HPDE6-E6E7 (cell line): ENCODE measurements around the gene BCL2A1.
"Not testable (repeated sequence)": the region's sequence is repeated elsewhere in the genome, so short reads cannot be mapped to it uniquely, and the experiment has no call there.

Experiments
- DNase-seq: peaks from one replicate; pipeline ENCODE4 v3.0.0; 2011; ENCODE audit warnings: missing footprints; ENCODE audit errors: extremely low spot score

Gene BCL2A1

DNA sequence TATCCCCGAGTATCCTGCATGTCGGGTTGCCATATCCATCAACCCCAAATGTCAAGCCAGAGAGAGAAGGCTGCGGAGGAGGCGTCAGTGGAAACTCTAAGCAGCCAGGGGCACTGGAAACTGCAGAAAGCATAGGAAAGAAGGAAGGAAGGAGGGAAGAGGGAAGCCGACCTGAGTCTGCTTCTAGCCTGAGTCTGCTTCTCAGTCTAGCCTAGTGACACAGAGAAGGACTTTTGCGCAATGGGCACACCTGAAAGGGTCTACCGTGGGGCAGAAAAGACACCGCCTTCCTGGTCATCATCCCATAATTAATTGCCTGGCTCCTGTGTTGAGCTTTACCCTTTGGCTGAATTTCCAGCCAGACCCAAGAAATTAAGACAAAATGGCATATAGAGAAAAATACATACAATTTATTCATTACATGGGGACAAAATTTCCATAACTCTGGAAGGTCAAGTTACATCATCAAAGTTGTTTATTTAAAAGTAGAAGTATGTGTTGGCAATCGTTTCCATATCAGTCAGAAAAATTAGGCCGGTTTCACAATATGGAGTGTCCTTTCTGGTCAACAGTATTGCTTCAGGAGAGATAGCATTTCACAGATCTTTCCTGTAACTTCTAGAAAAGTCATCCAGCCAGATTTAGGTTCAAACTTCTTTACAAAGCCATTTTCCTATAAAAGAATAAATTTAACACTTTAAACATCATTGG lies 10.3 kb downstream of the BCL2A1 start:
- DNase-seq = no peak

- DNase-seq = no peak
These were observed 13.3 kb downstream of the BCL2A1 start for GRCh38 chr15:79957741-79958140.

GRCh38 chr15:79956354-79956939 lies 14.5 kb downstream of the BCL2A1 start:
- no peak for DNase-seq

- DNase-seq = no peak
These were observed 16.3 kb downstream of the BCL2A1 start for GRCh38 chr15:79954661-79955060.

- no peak for DNase-seq
These were observed 17.0 kb downstream of the BCL2A1 start for GRCh38 chr15:79953951-79954444.

GRCh38 chr15:79952329-79952728 lies 18.7 kb downstream of the BCL2A1 start:
- no peak for DNase-seq

DNA sequence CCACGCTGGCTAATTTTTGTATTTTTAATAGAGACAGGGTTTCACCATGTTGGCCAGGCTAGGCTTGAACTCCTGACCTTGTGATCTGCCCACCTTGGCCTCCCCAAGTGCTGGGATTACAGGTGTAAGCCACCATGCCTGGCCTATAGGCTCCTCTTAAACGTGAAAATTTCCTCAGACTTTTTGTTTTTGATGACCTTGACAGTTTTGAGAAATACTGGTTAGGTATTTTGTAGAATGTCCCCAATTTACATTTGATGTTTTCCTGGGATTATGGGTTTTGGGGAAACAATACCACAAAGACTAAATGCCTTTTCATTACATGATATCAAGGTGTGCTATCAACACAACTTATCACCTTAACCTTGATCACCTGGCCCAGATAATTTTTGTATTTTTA lies 20.7 kb downstream of the BCL2A1 start:
- DNase-seq = no peak

- no peak for DNase-seq
These were observed 22.2 kb downstream of the BCL2A1 start for GRCh38 chr15:79948761-79949160.

DNA sequence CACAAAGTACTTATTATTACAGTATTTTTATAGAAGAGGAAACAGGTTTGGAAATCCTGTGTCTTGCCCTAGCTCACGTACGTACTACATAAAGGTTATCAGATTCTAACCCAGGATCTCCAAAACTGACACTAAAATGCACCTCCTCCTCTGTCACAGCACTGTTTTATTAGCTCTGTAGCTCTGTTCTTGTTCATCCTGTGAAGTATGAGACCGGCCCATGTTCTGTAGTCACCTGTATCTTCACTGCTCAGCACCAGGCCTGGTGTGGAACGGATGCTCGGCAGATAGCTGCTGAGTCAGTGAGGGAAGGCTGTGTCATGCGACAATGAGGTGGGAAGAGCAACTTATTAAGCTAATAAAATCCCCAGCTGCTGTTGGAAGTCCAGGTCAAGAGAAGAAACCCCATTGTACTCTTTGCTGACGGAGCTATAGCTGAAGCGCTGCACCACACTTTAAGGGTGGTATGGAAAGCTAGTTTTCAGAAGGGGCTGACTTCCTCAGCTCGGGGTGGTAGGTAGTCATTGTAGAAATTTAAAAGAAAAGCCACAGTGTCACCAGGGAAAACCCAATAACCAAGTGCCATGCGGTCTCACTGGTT lies 22.8 kb downstream of the BCL2A1 start:
- DNase-seq = no peak

DNA sequence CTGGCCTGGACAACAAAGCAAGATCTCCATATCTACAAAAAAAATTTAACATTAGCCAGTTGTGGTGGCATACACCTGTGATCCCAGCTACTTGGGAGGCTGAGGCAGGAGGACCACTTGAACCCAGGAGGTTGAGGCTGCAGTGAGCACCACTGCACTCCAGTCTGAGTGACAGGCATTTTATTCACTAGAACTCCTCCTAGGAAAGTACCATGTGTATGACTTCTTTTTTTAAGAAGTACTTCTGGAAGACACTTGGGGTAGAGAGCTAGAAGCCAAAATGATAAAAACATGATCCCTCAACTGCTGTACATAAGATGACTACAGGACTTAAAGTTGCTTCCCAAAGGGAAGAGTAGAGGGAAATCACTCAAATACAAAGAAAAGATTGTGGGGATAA lies 24.0 kb downstream of the BCL2A1 start:
- DNase-seq = no peak

DNA sequence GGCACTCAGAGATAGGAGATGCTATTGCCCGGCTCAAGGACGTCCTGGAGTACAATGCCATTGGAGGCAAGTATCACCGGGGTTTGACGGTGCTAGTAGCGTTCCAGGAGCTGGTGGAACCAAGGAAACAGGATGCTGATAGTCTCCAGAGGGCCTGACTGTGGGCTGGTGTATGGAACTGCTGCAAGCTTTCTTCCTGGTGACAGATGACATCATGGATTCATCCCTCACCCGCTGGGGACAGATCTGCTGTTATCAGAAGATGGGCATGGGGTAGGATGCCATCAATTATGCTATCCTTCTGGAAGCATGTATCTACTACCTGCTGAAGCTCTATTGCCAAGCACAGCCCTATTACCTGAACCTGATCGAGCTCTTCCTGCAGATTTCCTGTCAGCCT lies 26.4 kb downstream of the BCL2A1 start:
- DNase-seq = no peak

GRCh38 chr15:79943820-79944219 lies 27.2 kb downstream of the BCL2A1 start:
- DNase-seq = no peak

GRCh38 chr15:79942741-79943481 lies 28.1 kb downstream of the BCL2A1 start:
- no peak for DNase-seq

GRCh38 chr15:79939399-79939798 lies 31.6 kb downstream of the BCL2A1 start:
- DNase-seq = no peak

- no peak for DNase-seq
These were observed 32.9 kb downstream of the BCL2A1 start for GRCh38 chr15:79938143-79938542.

- not testable (repeated sequence) for DNase-seq
These were observed 35.3 kb downstream of the BCL2A1 start for GRCh38 chr15:79935556-79936201.

DNA sequence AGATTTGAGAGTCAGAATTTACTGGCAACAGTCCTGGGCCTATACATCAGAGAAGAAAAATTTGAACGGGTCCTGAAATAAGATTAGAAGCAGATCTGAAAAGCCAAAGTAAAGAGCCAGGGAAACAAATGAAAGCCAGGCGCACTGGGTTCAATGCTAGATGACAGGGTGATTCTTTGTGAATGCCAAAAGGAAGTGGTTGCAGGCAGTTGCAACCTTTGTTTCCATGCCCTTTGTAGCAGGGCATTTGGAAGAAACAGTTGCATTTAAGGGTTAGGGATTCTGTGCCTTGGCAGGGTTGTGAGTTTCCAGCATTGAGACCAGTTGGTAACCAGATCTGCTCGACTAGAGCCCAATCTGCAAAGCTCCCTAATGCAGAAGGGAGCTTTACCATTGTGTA lies 37.8 kb downstream of the BCL2A1 start:
- no peak for DNase-seq

DNA sequence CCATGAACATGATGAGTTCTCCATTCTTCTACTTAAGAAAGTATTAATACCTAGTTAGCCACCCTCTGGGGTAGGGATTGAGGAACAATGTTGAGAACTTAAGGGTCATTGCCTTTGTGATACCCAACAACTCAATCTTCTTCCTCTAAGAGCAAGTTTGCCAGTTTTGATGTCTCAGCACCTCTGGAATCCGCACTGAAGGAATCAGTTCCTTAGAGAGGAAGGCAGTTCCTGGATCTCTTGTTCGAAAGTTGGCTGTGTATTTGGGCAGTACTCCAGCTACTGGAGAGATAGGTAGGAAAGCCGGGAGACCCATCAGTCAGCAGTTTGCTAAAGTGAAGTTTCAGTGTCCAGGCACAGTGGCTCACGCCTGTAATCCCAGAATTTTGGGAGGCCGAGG lies 38.5 kb downstream of the BCL2A1 start:
- no peak for DNase-seq

GRCh38 chr15:79930516-79930915 lies 40.5 kb downstream of the BCL2A1 start:
- DNase-seq = no peak

- DNase-seq = no peak
These were observed 41.6 kb downstream of the BCL2A1 start for GRCh38 chr15:79929412-79929811.

- not testable (repeated sequence) for DNase-seq
These were observed 44.9 kb downstream of the BCL2A1 start for GRCh38 chr15:79926116-79926515.

GRCh38 chr15:79924379-79924778 lies 46.6 kb downstream of the BCL2A1 start:
- DNase-seq = no peak
